CD14-positive monocyte (primary cell): Measurements from ENCODE around the gene MDFI. TPM values are rescaled to one million over a fixed set of nuclear protein-coding genes. Genes with fewer than 3 reads are reported as not detected.

Experiments
- DNase-seq, 3 donors: peaks; one replicate each; pipeline ENCODE4 v3.0.0-alpha.2; 2011 to 2022
- H2AFZ ChIP-seq: 2 replicates; pipeline ENCODE4 v1.6.0; 2012; ENCODE audit warnings: mild to moderate bottlenecking, low read depth, low read length, inconsistent platforms; ENCODE audit not compliant: insufficient read depth, poor library complexity, severe bottlenecking
- H3K27ac ChIP-seq, 2 donors: 1 replicate in 1 of 2; 2 replicates in 1 of 2; pipeline ENCODE4 v1.5.1; 2012 to 2013; ENCODE audit warnings: low read length in 2 of 2, control low read depth in 1 of 2, inconsistent platforms in 1 of 2, low read depth in 1 of 2, mild to moderate bottlenecking in 1 of 2
- H3K27me3 ChIP-seq, 2 donors: one replicate each; pipeline versions ENCODE4 v1.6.0 to v1.6.1; 2011 to 2013; ENCODE audit warnings: low read length in 2 of 2; ENCODE audit not compliant: control insufficient read depth in 2 of 2, insufficient read depth in 2 of 2
- H3K36me3 ChIP-seq, 2 donors: replicated peaks in 1 of 2; 1 replicate in 1 of 2; 2 replicates in 1 of 2; pipeline versions ENCODE4 v1.5.1 to v1.6.1; 2012 to 2013; ENCODE audit warnings: low read length in 2 of 2, control low read depth in 1 of 2, inconsistent platforms in 1 of 2, mild to moderate bottlenecking in 1 of 2; ENCODE audit not compliant: insufficient read depth in 2 of 2, control insufficient read depth in 1 of 2
- H3K4me1 ChIP-seq, 2 donors: 1 replicate in 1 of 2; 2 replicates in 1 of 2; pipeline versions ENCODE4 v1.5.1 to v1.6.1; 2012 to 2013; ENCODE audit warnings: low read length in 2 of 2, control low read depth in 1 of 2, inconsistent platforms in 1 of 2, mild to moderate bottlenecking in 1 of 2, moderate library complexity in 1 of 2; ENCODE audit not compliant: insufficient read depth in 2 of 2, control insufficient read depth in 1 of 2
- H3K4me2 ChIP-seq: replicated peaks from 2 replicates; pipeline ENCODE3; 2012; ENCODE audit warnings: low read length, moderate library complexity, mild to moderate bottlenecking; ENCODE audit not compliant: poor library complexity, severe bottlenecking; ENCODE audit errors: extremely low read depth
- H3K4me3 ChIP-seq, 3 experiments: fragments of 200-600 bp in 1 of 3; sonication (generic) in 1 of 3; replicated peaks in 1 of 3; 1 replicate in 2 of 3; 2 replicates in 1 of 3; pipeline ENCODE4 v1.5.1; 2011 to 2013; ENCODE audit warnings: low read length in 3 of 3, mild to moderate bottlenecking in 3 of 3, control low read depth in 2 of 3, low read depth in 2 of 3, inconsistent platforms in 1 of 3, moderate library complexity in 1 of 3
- H3K79me2 ChIP-seq: 2 replicates; pipeline ENCODE4 v1.6.0; 2012; ENCODE audit warnings: mild to moderate bottlenecking, control low read depth, inconsistent platforms, low read length, moderate library complexity; ENCODE audit not compliant: insufficient read depth
- H3K9ac ChIP-seq: 2 replicates; pipeline ENCODE4 v1.6.0; 2017; ENCODE audit warnings: low read length, mild to moderate bottlenecking; ENCODE audit not compliant: insufficient read depth, poor library complexity, severe bottlenecking
- H3K9me3 ChIP-seq, 2 donors: replicated peaks in 1 of 2; 1 replicate in 1 of 2; 2 replicates in 1 of 2; pipeline versions ENCODE4 v1.5.1 to v1.6.1; 2012 to 2013; ENCODE audit warnings: low read length in 2 of 2, control low read depth in 1 of 2; ENCODE audit not compliant: control insufficient read depth in 1 of 2, insufficient read depth in 1 of 2
- H4K20me1 ChIP-seq: 2 replicates; pipeline ENCODE4 v1.6.0; 2012; ENCODE audit warnings: mild to moderate bottlenecking, low read length, control low read depth, moderate library complexity; ENCODE audit not compliant: insufficient read depth
- H3K27ac Mint-ChIP-seq, 7 donors: one replicate each; pipeline ENCODE4 v1.8.0; 2020; ENCODE audit warnings: mild to moderate bottlenecking in 7 of 7, mixed read lengths in 7 of 7, moderate library complexity in 6 of 7, inconsistent platforms in 2 of 7
- H3K27me3 Mint-ChIP-seq, 3 donors: one replicate each; pipeline ENCODE4 v1.8.0; 2021 to 2022; ENCODE audit warnings: low read depth in 3 of 3, mild to moderate bottlenecking in 3 of 3, mixed read lengths in 3 of 3, moderate library complexity in 3 of 3, inconsistent platforms in 1 of 3
- H3K36me3 Mint-ChIP-seq, 2 donors: one replicate each; pipeline ENCODE4 v1.8.0; 2020; ENCODE audit warnings: mixed read lengths in 2 of 2, inconsistent platforms in 1 of 2, mild to moderate bottlenecking in 1 of 2
- H3K4me1 Mint-ChIP-seq: one replicate; pipeline ENCODE4 v1.8.0; 2020; ENCODE audit warnings: mild to moderate bottlenecking, mixed read lengths
- H3K4me3 Mint-ChIP-seq, 2 donors: one replicate each; pipeline ENCODE4 v1.8.0; 2020; ENCODE audit warnings: mild to moderate bottlenecking in 2 of 2, mixed read lengths in 2 of 2, moderate library complexity in 1 of 2
- H3K9me3 Mint-ChIP-seq, 7 donors: one replicate each; pipeline ENCODE4 v1.8.0; 2020 to 2022; ENCODE audit warnings: mixed read lengths in 7 of 7, mild to moderate bottlenecking in 6 of 7, moderate library complexity in 6 of 7, inconsistent platforms in 2 of 7
- WGBS: methylation state at CpG from one replicate; pipeline ENCODE4 v1.1.5; 2013; ENCODE audit warnings: missing lambda C conversion rate; ENCODE audit not compliant: insufficient coverage; 5-methylcytosine and 5-hydroxymethylcytosine counted together
- intact Hi-C, 2 donors: fragments of 100-400 bp; cut with micrococcal nuclease; formaldehyde crosslinking; loops; one replicate each; pipeline versions ENCODE4 v1.15.0 to v1.15.1; 2023
- polyA plus RNA-seq, 3 donors: library from polyadenylated mRNA; depleted of rRNA in 1 of 3; unstranded in 2 of 3; stranded (reverse) in 1 of 3; fragments of 300-500 nt in 2 of 3; fragments of >200 nt in 1 of 3; fragmentation: Illumina TruSeq in 2 of 3; gene quantifications; 1 replicate in 2 of 3; 2 replicates in 1 of 3; pipeline ENCODE4 v1.2.3, GENCODE V29; 2012 to 2021
- TF ChIP-seq, protein P1 (sequence below): fragments of 200-600 bp; IDR thresholded peaks from one replicate; pipeline ENCODE4 v1.8.0; 2022; ENCODE audit warnings: antibody characterized with exemption, mild to moderate bottlenecking

The MDFI gene
- polyA plus RNA-seq, 3 donors = not detected

DNA sequence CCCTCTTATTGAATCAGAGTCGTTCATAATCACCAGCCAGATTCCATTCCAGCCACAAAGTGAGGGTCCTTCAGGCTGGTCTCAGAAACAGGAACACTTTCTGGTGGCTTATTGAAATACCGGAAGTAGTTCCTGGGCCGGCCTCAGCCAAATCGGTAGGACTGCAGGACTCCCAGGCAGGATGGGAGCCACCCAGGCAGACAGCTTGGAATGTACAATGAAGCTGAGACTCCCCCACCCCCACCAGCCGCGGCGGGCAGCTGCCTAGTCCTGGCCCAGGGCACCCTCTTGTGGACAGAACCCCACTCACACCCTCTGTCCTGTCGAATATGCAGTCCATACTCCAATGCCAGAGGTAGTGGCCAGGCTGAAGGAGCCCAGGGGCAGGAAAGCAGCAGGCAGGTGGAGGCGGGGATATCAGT, 43.8 kb downstream of the MDFI start:
- 7% methylated on average over 5 of the region's 9 CpGs for WGBS
- Histone ChIP-seq H3K4me1 (peaks cover 22 to 23% of the 10 kb centered on the region in 2 donors), H4K20me1 (peaks cover 44% of the 10 kb centered on the region), H3K9me3 (no peaks in the 10 kb centered on the region), H3K9ac (peak overlapping the region; percentile 67), H3K4me3 (no peak overlapping the region), H3K27me3 (no peaks in the 10 kb centered on the region), H3K27ac (no peak overlapping the region), H3K79me2 (no peaks in the 10 kb centered on the region), H3K36me3 (peaks cover 29 to 33% of the 10 kb centered on the region in 2 donors), H2AFZ (no peak overlapping the region), H3K4me2 (peak overlapping the region; percentile 81)
- peak; percentile 56 to 78 (median 69) for DNase-seq
- Mint-ChIP-seq H3K4me1 (peaks cover 18% of the 10 kb centered on the region), H3K4me3 (peak overlapping the region; percentile 83 to 88), H3K27ac (peak overlapping the region in 1 of 7 donors; percentile 35), H3K36me3 (peaks cover 20 to 27% of the 10 kb centered on the region in 2 donors), H3K9me3 (peaks cover 0 to 2% (median 0%) of the 10 kb centered on the region in 7 donors), H3K27me3 (peaks cover 3 to 8% (median 3%) of the 10 kb centered on the region in 3 donors)
- intact Hi-C loops = loop anchor here (2.0 to 5.0 kb wide), 3 partner anchors 77 to 313 kb away; no protein-coding TSS in a partner anchor
- TF ChIP-seq, protein P1, sequence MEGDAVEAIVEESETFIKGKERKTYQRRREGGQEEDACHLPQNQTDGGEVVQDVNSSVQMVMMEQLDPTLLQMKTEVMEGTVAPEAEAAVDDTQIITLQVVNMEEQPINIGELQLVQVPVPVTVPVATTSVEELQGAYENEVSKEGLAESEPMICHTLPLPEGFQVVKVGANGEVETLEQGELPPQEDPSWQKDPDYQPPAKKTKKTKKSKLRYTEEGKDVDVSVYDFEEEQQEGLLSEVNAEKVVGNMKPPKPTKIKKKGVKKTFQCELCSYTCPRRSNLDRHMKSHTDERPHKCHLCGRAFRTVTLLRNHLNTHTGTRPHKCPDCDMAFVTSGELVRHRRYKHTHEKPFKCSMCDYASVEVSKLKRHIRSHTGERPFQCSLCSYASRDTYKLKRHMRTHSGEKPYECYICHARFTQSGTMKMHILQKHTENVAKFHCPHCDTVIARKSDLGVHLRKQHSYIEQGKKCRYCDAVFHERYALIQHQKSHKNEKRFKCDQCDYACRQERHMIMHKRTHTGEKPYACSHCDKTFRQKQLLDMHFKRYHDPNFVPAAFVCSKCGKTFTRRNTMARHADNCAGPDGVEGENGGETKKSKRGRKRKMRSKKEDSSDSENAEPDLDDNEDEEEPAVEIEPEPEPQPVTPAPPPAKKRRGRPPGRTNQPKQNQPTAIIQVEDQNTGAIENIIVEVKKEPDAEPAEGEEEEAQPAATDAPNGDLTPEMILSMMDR = peak; percentile 73

DNA sequence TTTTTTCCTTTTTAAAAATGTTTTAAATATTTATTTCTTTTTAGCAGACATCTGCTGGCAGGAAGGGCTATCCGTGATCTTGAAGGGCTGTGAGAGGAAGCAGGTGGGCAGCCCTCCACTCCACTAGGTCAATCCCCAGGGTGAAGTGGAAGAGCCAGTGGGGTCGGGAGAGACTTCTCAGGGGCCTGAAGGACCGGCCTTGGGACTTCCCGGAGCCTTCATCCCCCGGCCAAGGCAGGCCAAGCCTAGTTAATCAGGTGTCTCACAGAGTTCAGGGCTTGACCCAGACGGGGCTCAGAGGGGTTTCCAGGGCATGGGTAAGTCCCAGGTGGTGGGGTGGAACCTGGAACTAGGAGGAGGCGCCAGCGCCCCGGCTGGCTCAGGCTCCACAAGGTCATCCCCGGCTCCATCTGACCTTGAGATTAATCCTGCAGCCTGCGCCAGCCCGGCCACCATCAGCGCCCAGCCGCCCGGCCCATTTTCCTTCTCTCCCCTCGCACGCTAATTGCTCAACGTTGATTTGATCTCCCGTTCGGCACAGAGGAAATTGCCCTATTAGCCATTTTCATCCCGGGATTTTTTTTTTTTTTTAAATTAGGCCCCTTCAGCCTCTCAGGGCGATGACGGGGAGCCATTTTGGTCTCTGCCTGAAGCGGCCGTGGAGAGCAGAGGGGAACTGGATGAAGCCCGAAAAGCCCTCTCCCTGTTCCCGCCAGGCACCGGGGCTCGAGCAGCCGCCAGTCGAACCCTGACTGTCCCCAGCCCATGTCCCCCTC, 44.4 kb downstream of the MDFI start:
- Histone ChIP-seq H3K4me2 (peak overlapping the region; percentile 81), H3K4me1 (peaks cover 22 to 23% of the 10 kb centered on the region in 2 donors), H3K79me2 (no peaks in the 10 kb centered on the region), H2AFZ (peak overlapping the region; percentile 77), H3K27ac (no peak overlapping the region), H3K9ac (peak overlapping the region; percentile 67), H4K20me1 (peaks cover 50% of the 10 kb centered on the region), H3K27me3 (no peaks in the 10 kb centered on the region), H3K36me3 (peaks cover 35 to 39% of the 10 kb centered on the region in 2 donors), H3K4me3 (peak overlapping the region; percentile 40 to 77 (median 56)), H3K9me3 (no peaks in the 10 kb centered on the region)
- peak overlapping the region; percentile 83 to 88 for H3K4me3 Mint-ChIP-seq
- peak overlapping the region in 3 of 7 donors; percentile 35 to 57 (median 54) for H3K27ac Mint-ChIP-seq
- H3K9me3 Mint-ChIP-seq = peaks cover 0 to 2% (median 0%) of the 10 kb centered on the region in 7 donors
- H3K36me3 Mint-ChIP-seq = peaks cover 26 to 33% of the 10 kb centered on the region in 2 donors
- H3K4me1 Mint-ChIP-seq = peaks cover 18% of the 10 kb centered on the region
- TF ChIP-seq, protein P1 = peak; percentile 19
- peaks cover 1 to 8% (median 3%) of the 10 kb centered on the region in 3 donors for H3K27me3 Mint-ChIP-seq
- DNase-seq = no peak
- intact Hi-C loops = loop anchor here (2.0 to 5.0 kb wide), 3 partner anchors 78 to 314 kb away; no protein-coding TSS in a partner anchor
- WGBS = 45% methylated on average over 19 of the region's 31 CpGs
